Parathyroid adenoma (tissue), 2 donors: ENCODE measurements around the gene DOK6.

Source experiments
- H2AFZ ChIP-seq: fragments of 300-600 bp; sonication (generic); one replicate; pipeline ENCODE4 v1.7.0; 2017; ENCODE audit warnings: antibody characterized with exemption, mild to moderate bottlenecking
- H3K27ac ChIP-seq: fragments of 300-600 bp; sonication (generic); one replicate; pipeline ENCODE4 v1.7.0; 2017
- H3K27me3 ChIP-seq: fragments of 300-600 bp; sonication (generic); one replicate; pipeline ENCODE4 v1.7.0; 2017; ENCODE audit warnings: low read length; ENCODE audit not compliant: control insufficient read depth, insufficient read depth
- H3K36me3 ChIP-seq: fragments of 300-600 bp; sonication (generic); one replicate; pipeline ENCODE4 v1.7.0; 2017; ENCODE audit warnings: low read length; ENCODE audit not compliant: control insufficient read depth, insufficient read depth
- H3K4me1 ChIP-seq: fragments of 300-600 bp; sonication (generic); one replicate; pipeline ENCODE4 v1.7.0; 2017; ENCODE audit warnings: control low read depth
- H3K4me2 ChIP-seq: fragments of 300-600 bp; sonication (generic); one replicate; pipeline ENCODE4 v1.7.0; 2017; ENCODE audit warnings: low read length
- H3K4me3 ChIP-seq: fragments of 300-600 bp; sonication (generic); one replicate; pipeline ENCODE4 v1.7.0; 2017; ENCODE audit warnings: low read depth, low read length
- H3K79me2 ChIP-seq: fragments of 300-600 bp; sonication (generic); one replicate; pipeline ENCODE4 v1.7.0; 2017; ENCODE audit warnings: control low read depth
- H3K9ac ChIP-seq: fragments of 300-600 bp; sonication (generic); one replicate; pipeline ENCODE4 v1.7.0; 2017; ENCODE audit warnings: mild to moderate bottlenecking
- H3K9me3 ChIP-seq: fragments of 300-600 bp; sonication (generic); one replicate; pipeline ENCODE4 v1.7.0; 2017; ENCODE audit warnings: low read length; ENCODE audit not compliant: control insufficient read depth
- CTCF ChIP-seq: fragments of 300-600 bp; sonication (generic); IDR thresholded peaks from one replicate; pipeline ENCODE4 v1.7.0; 2017; ENCODE audit warnings: antibody characterized with exemption, mild to moderate bottlenecking
- donor health status: primary hyperparathyroidism.

DOK6 gene

GRCh38 chr18:69757733-69758132 lies 357.0 kb downstream of the DOK6 start:
- Histone ChIP-seq H3K4me3 (no peak overlapping the region), H3K9ac (no peak overlapping the region), H3K36me3 (no peaks in the 10 kb centered on the region), H3K27ac (no peak overlapping the region), H3K9me3 (no peaks in the 10 kb centered on the region), H3K4me2 (no peak overlapping the region), H3K27me3 (no peaks in the 10 kb centered on the region), H3K4me1 (no peaks in the 10 kb centered on the region), H2AFZ (no peak overlapping the region), H3K79me2 (no peaks in the 10 kb centered on the region)
- TF ChIP-seq CTCF, result no peak

GRCh38 chr18:69758458-69758857 lies 357.8 kb downstream of the DOK6 start:
- H2AFZ ChIP-seq, result no peak overlapping the region
- no peak for TF ChIP-seq CTCF
- no peak overlapping the region for H3K27ac ChIP-seq
- no peaks in the 10 kb centered on the region for H3K27me3 ChIP-seq
- no peaks in the 10 kb centered on the region for H3K79me2 ChIP-seq
- no peak overlapping the region for H3K4me2 ChIP-seq
- H3K4me1 ChIP-seq, result no peaks in the 10 kb centered on the region
- H3K9ac ChIP-seq, result no peak overlapping the region
- H3K36me3 ChIP-seq, result no peaks in the 10 kb centered on the region
- H3K4me3 ChIP-seq, result no peak overlapping the region
- no peaks in the 10 kb centered on the region for H3K9me3 ChIP-seq

GRCh38 chr18:69759046-69759445 lies 358.4 kb downstream of the DOK6 start:
- Histone ChIP-seq H3K9me3 (no peaks in the 10 kb centered on the region), H3K36me3 (no peaks in the 10 kb centered on the region), H3K9ac (no peak overlapping the region), H3K27me3 (no peaks in the 10 kb centered on the region), H3K4me2 (no peak overlapping the region), H3K4me3 (no peak overlapping the region), H2AFZ (no peak overlapping the region), H3K27ac (no peak overlapping the region), H3K79me2 (no peaks in the 10 kb centered on the region), H3K4me1 (no peaks in the 10 kb centered on the region)
- TF ChIP-seq CTCF, result no peak

- H3K4me1 ChIP-seq, result no peaks in the 10 kb centered on the region
- H3K9ac ChIP-seq, result no peak overlapping the region
- H3K4me2 ChIP-seq, result no peak overlapping the region
- no peak for TF ChIP-seq CTCF
- no peak overlapping the region for H3K4me3 ChIP-seq
- no peak overlapping the region for H3K27ac ChIP-seq
- no peaks in the 10 kb centered on the region for H3K79me2 ChIP-seq
- no peaks in the 10 kb centered on the region for H3K27me3 ChIP-seq
- H3K36me3 ChIP-seq, result no peaks in the 10 kb centered on the region
- H3K9me3 ChIP-seq, result no peaks in the 10 kb centered on the region
- H2AFZ ChIP-seq, result no peak overlapping the region
These were observed 362.3 kb downstream of the DOK6 start for GRCh38 chr18:69763002-69763401.

- no peak overlapping the region for H3K4me3 ChIP-seq
- no peak overlapping the region for H3K4me2 ChIP-seq
- no peaks in the 10 kb centered on the region for H3K4me1 ChIP-seq
- H3K9me3 ChIP-seq, result no peaks in the 10 kb centered on the region
- no peak for TF ChIP-seq CTCF
- no peaks in the 10 kb centered on the region for H3K79me2 ChIP-seq
- no peaks in the 10 kb centered on the region for H3K27me3 ChIP-seq
- H3K27ac ChIP-seq, result no peak overlapping the region
- H3K9ac ChIP-seq, result no peak overlapping the region
- H2AFZ ChIP-seq, result no peak overlapping the region
- H3K36me3 ChIP-seq, result no peaks in the 10 kb centered on the region
These were observed 363.1 kb downstream of the DOK6 start for GRCh38 chr18:69763821-69764220.
